Activated CD4-positive, alpha-beta T cell treated with anti-CD3 and anti-CD28 coated beads for 4 hours (primary cell): ENCODE measurements around the gene MEGF6.

Experiments
- DNase-seq, 2 donors: peaks; one replicate each; pipeline ENCODE4 v3.0.0-alpha.2; 2020

The MEGF6 gene

GRCh38 chr1:3465935-3466321 lies 145.4 kb downstream of the MEGF6 start:
- DNase-seq: no peak

GRCh38 chr1:3465091-3465934 lies 146.0 kb downstream of the MEGF6 start:
- DNase-seq: no peak

- no peak for DNase-seq
Measured at GRCh38 chr1:3464649-3465025, 146.7 kb downstream of the MEGF6 start.

- DNase-seq: no peak
Measured at GRCh38 chr1:3463891-3464648, 147.2 kb downstream of the MEGF6 start.

GRCh38 chr1:3463408-3463863 lies 147.9 kb downstream of the MEGF6 start:
- no peak for DNase-seq

GRCh38 chr1:3463013-3463385 lies 148.3 kb downstream of the MEGF6 start:
- DNase-seq: no peak

- no peak for DNase-seq
Measured at GRCh38 chr1:3462356-3463012, 148.8 kb downstream of the MEGF6 start.

- no peak for DNase-seq
Measured at GRCh38 chr1:3461934-3462275, 149.4 kb downstream of the MEGF6 start.

GRCh38 chr1:3461238-3461933 lies 149.9 kb downstream of the MEGF6 start:
- DNase-seq: no peak

GRCh38 chr1:3460672-3461131 lies 150.6 kb downstream of the MEGF6 start:
- no peak for DNase-seq

GRCh38 chr1:3459940-3460671 lies 151.2 kb downstream of the MEGF6 start:
- no peak for DNase-seq

GRCh38 chr1:3459051-3459908 lies 152.0 kb downstream of the MEGF6 start:
- DNase-seq: no peak

GRCh38 chr1:3457910-3458883 lies 153.1 kb downstream of the MEGF6 start:
- no peak for DNase-seq

GRCh38 chr1:3456964-3457909 lies 154.1 kb downstream of the MEGF6 start:
- no peak for DNase-seq

- DNase-seq: no peak
Measured at GRCh38 chr1:3456449-3456963, 154.8 kb downstream of the MEGF6 start.

GRCh38 chr1:3455670-3456448 lies 155.4 kb downstream of the MEGF6 start:
- DNase-seq: no peak

GRCh38 chr1:3454811-3455618 lies 156.3 kb downstream of the MEGF6 start:
- DNase-seq: no peak
